HG02870 (cell line): Measurements from ENCODE around the gene MAN1A1.

Experiments used
- ATAC-seq: cut with Tn5 transposase; IDR thresholded peaks from one replicate; pipeline ENCODE4 v1.9.1; 2021; ENCODE audit warnings: mild to moderate bottlenecking, moderate library complexity; ENCODE audit not compliant: unreplicated experiment

MAN1A1 gene

DNA sequence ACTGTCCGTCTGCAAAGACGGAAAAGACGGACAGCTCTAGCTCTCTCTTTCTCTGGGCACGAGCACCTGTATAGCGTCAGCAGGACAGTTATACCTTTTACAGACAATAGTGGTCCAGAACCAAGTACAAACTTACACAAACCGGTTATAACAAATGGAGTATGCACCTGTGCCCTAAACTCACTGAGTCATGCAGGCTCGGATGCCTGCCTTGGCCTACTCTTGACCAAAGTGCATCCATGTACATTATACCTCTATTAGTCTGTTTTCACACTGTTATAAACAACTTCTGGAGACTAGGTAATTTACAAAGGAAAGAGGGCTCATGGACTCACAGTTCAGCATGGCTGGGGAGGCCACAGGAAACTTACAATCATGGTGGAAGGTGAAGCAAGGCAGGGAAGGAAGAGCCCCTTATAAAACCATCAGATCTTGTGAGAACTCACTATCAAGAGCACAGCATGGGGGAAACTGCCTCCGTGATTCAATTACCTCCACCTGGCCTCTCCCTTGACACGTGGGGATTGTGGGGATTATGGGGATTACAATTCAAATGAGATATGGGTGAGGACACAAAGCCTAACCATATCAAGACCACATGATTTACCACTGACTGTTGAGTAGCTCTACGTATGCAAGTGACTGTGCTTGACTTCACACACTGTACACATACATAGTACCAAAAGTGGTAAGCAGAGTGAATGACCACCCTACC lies 23.1 kb downstream of the MAN1A1 start:
- no peak for ATAC-seq

DNA sequence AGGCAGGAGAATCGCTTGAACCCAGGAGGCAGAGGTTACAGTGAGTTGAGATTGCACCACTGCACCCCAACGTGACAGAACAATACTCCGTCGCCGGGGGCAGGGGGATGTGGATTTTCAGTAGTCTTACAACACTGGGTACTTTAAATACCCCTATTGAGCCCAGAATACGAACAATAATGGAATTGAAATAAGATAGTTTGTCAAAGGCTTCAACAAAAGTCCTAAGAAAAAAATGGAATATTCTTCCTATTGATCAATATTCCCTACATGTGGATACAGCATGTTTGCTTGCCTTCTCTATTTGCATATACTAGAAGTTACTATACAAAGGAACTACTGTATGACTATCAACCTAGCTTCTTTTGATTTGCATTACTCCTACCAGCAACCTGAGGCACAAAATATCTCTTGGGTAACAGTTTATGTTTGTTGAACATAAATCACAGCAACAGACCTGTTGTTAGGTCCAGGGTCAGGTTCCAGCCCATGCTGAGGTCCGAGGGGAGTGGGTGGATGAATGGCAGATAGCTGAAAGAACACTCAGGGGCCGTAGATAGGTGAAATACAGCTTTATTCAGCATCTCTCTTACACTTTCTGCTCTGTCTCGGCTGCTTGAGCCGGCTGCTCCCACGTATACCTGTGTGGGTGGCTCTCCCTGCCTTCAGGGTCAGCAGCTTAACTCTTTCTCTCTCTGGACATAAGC lies 23.8 kb downstream of the MAN1A1 start:
- ATAC-seq = no peak

DNA sequence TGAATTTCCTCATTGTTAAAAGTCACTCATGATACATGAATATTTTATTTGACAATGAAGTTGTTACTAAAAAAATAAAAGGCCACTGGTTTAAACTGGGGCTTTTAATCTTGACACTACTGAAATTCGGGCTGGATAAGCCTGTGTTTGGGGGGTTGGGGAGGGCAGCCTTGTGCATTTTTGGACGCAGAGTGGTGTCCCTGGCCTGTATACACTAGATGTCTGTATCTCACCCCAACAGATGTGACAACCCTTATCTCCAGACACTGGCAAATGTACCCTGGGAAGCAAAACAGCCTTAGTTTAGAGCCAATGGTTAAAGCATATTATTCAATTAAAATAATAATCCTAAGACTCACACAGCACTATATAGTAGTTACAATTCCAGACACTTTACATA lies 24.8 kb downstream of the MAN1A1 start:
- no peak for ATAC-seq

DNA sequence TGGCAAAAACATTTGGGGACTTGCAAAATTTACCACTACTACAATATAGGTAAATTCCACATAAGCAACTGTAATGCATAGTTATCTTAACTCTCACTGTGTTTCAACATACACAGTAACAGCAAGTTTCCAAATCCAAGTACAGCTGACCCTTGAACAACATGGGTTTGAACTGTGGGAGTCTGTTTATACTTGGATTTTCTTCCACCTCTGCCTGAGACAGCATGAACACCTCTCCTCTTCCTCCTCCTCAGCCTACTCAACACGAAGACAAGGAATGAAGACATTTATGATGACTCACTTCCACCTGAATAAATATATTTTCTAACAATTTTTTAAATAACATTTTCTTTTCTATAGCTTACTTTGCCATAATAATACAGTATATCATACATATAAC lies 25.6 kb downstream of the MAN1A1 start:
- ATAC-seq = no peak

DNA sequence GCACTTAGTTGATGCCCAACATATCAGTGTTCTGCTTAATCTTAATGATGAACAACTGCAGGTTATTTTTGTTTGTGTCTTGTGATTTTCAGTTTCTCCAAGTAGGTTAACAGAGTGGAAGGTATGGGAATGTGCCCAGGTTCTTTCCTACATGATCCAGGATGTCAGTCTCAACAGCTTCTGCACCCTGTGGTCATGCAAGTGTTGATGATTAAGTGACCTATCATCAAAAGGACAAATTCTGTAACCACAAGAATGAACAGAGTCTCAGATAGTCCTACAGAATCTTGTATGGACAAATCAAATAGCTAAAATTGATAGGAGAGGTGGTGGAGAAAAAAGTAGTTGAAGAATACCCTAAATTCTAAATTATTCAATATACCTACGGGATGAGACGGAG lies 26.1 kb downstream of the MAN1A1 start:
- no peak for ATAC-seq

DNA sequence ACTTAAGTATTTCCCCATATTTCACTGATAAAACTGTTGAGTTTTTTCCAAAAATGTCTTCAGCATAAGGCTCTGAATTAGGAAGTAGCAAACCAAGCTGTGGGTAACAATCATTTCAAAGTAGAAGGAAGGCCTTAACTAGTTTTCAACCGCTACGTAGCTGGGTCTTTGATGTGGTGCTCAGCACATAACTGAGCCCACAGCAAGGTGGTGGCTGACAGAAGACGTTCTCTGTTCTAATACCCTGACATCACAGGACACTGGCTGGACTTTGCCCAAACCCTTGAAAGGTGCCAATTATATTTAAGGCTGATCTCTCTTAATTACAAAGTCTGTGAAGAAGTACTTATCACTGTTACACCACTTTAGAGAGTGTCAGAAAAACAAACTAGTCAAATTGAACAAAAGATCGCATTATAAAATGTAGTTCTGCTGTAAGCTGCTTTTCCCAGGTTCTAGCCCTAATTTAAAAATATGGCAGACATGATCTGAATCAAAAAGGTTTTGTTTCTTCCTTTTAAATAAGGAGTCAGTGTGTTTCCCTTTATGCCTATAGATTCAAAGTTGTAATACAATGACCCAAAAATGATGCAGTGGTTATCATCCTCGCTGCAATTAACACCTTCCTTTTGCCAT lies 26.7 kb downstream of the MAN1A1 start:
- no peak for ATAC-seq

DNA sequence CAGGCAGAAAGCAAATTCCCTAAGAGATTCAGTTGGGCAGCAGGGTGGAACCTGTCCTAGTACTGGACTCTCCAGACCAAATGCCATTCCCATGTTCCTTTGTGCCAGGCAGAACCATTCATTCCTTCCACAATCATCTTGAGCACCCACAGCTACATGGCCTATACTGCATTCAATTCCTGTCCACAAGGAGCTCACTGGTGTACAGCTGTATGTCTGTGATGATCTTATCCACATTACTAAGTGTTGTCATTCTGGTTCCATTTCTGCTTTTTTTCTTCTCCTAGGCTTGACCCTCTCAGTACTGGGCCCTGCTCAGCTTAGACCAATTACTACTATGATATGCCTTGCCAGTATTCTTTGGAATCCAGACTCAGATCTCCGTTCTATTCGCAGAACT lies 27.5 kb downstream of the MAN1A1 start:
- ATAC-seq = no peak

DNA sequence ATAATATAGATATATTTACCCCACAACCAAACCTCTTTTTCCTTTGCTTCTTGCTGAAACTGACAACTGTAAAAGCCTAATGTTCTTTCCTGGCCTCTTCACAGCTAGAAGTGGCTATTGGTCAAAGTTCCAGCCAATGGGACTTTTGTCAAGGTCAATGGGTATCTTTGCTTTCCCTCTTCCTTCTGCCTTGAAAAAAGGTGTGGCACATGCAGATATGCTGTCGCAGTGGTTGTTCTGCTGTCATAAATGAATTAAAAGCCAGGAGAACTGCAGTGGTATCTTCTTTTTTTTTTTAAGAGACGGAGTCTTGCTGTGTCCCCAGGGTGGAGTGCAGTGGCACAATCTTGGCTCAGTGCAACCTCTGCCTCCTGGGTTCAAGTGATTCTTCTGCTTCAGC lies 29.9 kb downstream of the MAN1A1 start:
- ATAC-seq = no peak

DNA sequence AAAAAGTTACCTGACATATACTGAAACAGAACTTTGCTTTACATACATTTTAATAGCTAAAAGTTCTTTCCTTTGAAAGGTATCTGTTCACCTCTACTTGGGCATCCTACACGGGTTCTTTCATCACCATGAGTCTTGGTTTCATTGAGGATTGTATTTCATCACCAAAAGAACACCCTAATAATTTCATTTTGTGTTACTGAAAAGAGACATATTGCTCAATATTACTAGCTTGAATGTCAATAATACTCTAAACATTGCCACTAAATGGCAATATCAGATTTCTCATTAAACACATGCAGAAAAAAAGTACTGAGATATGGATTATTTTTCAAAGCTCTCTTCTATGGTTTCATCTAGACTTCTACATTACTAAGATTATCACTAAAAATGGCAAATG lies 30.8 kb downstream of the MAN1A1 start:
- no peak for ATAC-seq

DNA sequence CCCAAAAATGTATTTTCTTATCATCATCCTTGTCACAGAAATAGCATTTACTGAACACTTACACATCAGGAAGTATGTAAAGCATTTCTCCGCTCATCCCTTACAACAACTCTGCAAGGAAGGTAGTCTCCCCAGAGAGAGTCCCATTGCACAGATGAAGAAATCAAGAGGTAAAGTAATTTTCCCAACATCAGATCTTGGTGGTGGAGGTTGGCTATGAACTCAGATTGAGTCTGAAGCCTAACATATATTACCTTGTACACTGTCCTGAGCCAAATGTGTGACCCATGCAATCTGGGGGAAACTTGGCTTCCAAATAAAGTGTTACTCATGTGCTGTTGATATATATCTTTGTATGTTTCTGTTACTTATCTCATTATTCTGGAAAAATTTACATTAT lies 31.4 kb downstream of the MAN1A1 start:
- ATAC-seq = no peak

DNA sequence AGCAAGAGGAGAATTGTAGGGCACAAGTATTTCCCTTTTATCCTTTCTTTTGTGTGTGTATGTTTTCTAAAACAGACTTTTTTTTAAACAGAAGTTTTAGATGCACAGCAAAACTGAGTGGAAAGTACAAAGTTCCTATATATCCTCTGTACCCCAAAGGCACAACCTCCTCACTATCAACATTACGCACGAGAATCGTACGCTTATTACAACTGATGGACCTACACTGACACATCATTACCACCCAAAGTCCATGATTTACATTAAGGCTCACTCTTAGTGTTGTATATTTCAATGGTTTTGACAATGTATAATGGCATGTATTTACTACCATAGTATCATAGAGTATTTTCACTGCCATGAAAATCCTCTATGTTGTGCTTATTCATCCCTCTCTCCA lies 32.6 kb downstream of the MAN1A1 start:
- ATAC-seq = no peak

DNA sequence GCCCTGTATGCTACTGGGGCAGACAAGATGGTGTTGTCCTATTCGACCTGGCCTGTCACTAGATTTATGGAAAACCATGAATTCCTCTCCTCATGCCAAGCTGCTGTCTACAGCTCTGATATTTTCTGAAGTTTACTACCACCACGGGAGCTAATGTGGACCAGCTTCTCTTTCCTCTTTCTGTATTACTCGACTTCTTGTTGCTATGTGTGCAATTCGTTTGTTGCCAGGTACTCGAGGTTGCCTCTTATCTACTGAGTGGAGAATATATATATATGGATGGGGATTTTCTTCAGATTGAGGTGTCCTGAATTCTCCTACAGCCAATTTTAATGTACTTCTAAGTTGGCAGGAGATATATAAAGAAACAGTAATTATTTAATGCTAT lies 34.7 kb downstream of the MAN1A1 start:
- ATAC-seq = peak; percentile 41

DNA sequence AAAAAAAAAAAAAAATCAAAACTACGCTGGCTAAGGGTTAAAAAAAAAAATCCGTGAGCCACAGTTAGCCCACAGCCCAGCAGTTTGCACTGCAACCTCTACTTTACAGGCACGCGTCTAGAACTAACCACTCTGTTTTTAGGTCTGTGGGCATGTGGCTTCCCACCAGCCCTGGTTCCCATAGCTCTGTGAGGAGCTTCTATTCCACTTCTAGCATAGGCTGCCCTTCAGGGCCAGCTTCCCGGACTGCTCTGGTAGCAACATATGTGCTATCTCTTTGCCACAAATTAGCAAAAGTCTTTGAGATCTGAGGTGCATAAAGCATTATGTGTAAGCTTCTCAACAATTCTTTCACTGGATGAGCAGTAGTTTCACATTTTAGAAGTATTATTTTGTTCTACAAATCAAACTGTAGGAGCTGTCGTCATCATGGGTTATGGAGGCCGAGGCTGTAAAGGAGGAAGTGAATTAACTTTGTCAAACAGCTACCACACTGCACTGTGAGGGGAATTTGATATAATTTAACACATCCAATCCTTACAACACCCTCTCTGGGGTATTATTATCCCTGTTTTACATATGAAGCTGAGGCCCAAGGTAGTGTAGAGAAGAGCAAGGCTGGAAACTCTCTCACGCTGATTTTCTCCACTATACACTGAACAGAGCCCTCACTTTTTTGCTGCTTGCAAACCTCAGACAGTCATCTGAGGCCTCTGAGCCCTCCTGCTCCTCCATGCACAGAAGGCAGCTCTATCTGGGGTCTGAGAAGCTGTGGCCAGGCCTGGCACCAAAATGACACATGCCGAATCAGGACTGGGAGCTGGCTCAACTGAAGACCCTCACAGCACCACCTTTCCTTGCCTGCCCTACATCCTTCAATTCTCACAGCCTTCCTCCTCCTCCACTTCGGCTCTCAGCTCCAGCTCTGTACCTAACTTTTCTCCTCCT lies 35.4 kb downstream of the MAN1A1 start:
- ATAC-seq = peak; percentile 61

DNA sequence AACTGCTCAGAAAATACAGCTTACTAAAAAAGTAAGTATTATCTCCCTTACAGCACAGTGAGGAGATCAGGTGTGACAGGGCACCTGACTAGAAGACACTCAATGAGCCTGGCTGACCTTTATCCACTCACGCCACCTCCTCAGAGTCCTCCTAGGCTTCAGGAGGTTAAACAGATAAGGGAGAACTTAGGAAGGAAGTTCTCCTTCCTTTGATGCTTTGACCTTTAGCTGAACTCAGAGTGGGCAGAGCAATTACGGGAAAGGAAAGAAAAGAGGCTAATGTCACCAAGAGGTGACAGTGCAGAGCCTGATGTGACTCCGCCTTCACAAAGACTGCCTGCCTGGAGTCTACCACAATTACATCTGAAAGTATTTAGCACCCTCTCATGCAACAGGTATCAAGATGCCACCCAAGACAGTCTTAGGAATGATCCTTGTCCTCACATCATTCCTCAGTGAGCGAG lies 36.7 kb downstream of the MAN1A1 start:
- ATAC-seq = peak; percentile 28

DNA sequence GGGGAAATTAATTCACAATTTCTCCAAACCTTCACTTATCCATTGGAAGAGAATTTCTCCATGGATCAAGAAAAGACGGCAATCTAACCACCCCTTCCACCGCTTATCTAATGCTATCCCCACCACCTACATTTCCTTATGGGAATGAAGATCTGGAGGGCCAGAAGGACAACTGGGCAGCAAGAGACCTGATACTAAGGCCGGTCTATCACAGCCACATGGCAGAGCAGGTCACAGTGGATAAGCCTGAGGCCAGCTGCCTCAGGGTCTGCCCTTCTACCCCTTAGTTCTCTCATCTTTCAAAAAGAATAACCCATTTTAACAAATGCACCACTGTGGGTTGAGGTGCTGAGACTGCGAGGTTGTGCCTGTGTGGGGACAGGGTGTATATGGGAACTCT lies 37.1 kb downstream of the MAN1A1 start:
- no peak for ATAC-seq

DNA sequence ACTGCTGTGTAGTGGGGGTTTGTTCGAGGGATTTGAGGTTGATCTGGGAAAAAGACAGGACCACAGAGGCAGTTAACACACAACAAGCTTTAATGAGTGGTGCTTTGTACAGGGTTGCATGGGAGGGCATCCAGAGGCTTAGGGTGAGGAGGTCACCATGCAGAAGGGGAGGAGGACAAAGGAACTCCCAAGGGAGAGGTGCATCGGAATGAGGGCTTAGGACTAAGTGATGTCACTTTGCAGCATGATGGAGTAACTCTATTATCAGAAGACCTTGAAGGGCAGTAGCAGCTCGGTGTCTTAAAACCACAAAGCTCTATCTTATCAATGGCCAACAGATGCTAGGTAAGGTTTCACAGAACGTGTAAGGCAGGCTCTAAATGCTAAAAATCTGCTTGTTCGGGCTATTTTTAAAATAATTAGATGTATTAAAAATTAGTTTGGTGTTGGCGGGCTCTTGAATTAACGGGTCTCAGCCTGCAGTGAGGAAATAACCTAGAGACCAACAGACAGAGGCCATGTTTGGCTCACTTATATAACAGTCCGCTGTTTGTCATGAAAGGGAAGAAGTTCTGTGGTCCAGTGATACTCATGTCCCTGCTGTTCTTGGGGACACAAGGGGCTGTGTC lies 37.9 kb downstream of the MAN1A1 start:
- no peak for ATAC-seq

DNA sequence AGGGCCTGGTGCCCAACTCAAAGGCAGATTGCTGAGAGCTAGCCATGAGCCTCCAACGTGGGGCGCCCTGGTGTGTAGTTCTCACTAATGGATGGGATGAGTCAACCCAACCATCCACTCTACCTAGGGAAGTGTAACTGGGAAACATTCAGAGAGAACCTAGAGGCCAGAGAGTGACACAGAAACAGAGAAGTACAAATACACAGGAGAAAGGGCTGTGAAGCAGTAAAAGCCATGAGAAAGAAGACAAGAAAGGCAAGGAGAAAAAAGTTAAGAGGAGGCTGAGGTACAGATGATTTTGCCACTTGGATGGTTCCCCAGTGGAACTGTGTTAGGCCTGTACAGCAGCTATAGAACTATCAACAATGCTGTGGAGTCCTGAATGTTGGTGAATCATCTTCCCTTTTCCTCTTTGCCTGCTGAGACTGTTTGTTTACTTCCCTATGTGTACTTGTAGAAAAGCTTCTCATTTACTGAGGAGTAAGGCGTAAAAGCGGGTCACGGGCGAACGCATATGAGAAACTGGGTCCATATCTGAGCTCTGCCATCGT lies 39.0 kb downstream of the MAN1A1 start:
- no peak for ATAC-seq

DNA sequence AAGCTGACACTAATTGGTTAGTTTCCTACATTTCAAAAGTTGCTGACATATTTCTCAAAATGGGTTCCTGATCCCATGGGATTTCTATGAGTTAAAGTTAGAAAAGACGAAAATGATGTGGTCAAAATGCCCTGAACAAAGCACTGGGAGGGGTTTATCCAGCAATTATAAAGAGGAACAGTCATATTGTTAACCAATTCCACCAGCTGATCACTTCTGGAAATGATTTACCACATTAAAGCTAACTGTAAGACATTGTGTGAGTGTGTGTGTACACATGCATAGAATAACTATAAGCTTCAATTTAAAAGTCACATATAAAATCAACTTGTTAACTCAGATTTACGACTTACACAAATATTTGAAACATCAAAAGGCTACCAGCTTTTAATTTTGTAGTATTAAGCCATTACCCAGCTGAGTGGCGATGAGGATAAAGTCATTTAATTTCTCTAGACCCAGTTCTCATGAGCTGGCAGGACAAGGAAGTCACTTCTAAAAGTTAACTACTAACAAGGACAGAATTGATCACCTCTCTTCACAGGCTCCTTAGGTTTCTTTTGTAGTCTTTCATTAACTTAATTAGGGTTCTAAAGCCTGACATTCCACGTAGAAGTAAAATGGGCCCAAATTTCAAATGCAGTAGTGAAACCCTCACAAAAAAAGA lies 40.4 kb downstream of the MAN1A1 start:
- no peak for ATAC-seq

DNA sequence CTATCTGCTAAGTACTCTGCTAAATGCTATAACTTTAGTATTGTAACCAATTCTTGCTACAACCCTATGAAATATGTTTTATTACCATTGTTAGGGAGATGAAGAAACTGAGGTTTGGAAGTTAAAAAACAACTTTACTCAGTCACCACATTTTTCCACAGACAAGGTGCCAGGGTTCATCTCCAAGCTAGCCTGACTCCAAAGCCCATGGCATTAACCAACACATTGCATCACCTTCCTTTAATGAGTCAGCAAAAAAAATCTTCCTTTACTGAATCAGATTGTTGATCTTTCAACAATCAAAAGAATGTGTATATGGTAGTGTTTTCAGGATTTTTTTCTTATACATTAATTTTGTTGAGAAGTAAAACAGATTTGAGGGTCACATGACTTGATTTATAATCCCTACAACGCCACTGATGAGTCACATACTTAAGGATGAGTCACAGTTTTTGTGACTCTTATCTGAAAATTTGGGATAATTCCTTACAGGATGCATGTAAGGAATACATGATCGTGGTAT lies 41.5 kb downstream of the MAN1A1 start:
- no peak for ATAC-seq

DNA sequence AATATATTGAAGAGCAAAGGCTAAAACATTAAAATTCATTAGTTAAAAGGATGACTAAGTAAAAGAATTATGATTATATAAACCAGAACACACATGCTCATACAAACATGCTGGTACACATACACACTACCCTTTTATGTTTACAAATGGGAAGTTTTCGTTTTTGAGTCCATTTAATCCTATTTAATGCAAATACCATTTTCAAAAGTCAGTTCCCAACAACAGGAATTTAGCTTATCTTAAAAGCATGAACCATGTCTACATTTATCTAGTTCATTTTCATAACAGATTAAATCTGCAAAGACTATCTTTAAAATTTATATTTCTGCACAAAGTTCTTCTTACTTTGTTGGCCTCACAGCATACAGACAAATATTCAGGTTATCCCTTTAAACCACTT lies 42.5 kb downstream of the MAN1A1 start:
- no peak for ATAC-seq
